HepG2 (cell line): Measurements from ENCODE around the gene RARG. TPM values are rescaled to one million over a fixed set of nuclear protein-coding genes. Genes with fewer than 3 reads are reported as not detected.
A peak's percentile ranks its signal among the peaks of the same experiment; 100 is the strongest.

ENCODE experiments used
- BRCA1 ChIP-seq: sonication (generic); formaldehyde crosslinking; IDR thresholded peaks from 2 replicates; pipeline ENCODE4 v1.4.0; 2020; ENCODE audit warnings: missing genetic modification reagents
- DZIP1 ChIP-seq: sonication (generic); formaldehyde crosslinking; IDR thresholded peaks from 2 replicates; pipeline ENCODE4 v1.5.0; 2020; ENCODE audit warnings: mild to moderate bottlenecking, missing genetic modification reagents
- FOXM1 ChIP-seq: sonication (generic); formaldehyde crosslinking; IDR thresholded peaks from 2 replicates; pipeline ENCODE4 v1.5.0; 2020; ENCODE audit warnings: missing genetic modification reagents
- IKZF4 ChIP-seq: sonication (generic); formaldehyde crosslinking; IDR thresholded peaks from 2 replicates; pipeline ENCODE4 v1.5.1; 2020; ENCODE audit warnings: borderline replicate concordance, mild to moderate bottlenecking, low read depth, missing genetic modification reagents; ENCODE audit errors: not compliant biosample characterization
- MTA1 ChIP-seq: sonication (generic); formaldehyde crosslinking; IDR thresholded peaks from 2 replicates; pipeline ENCODE4 v1.4.0; 2020; ENCODE audit warnings: missing genetic modification reagents, mild to moderate bottlenecking, borderline replicate concordance
- PRPF4 ChIP-seq: fragments of 200-400 bp; formaldehyde crosslinking; IDR thresholded peaks from 2 replicates; pipeline ENCODE4 v1.6.1; 2016; ENCODE audit warnings: low read length, low read depth; ENCODE audit not compliant: poor library complexity, severe bottlenecking
- PTBP1 ChIP-seq: fragments of 200-400 bp; formaldehyde crosslinking; IDR thresholded peaks from 2 replicates; pipeline ENCODE4 v1.6.1; 2018; ENCODE audit warnings: low read length, low read depth; ENCODE audit not compliant: poor library complexity, severe bottlenecking
- RBM22 ChIP-seq: fragments of 200-400 bp; formaldehyde crosslinking; optimal IDR thresholded peaks from 2 replicates; pipeline ENCODE3; 2017; ENCODE audit warnings: mild to moderate bottlenecking, low read length, moderate library complexity
- SMAD9 ChIP-seq: sonication (generic); formaldehyde crosslinking; IDR thresholded peaks from 2 replicates; pipeline ENCODE4 v1.5.1; 2020; ENCODE audit warnings: mild to moderate bottlenecking, missing genetic modification reagents
- SOX13 ChIP-seq, 3 experiments: fragments of 450-650 bp in 1 of 3; sonication (generic) in 1 of 3; formaldehyde crosslinking in 1 of 3; IDR thresholded peaks in 2 of 3; conservative IDR thresholded peaks in 1 of 3; 2 replicates each; pipeline versions ENCODE4 v1.5.0 to v1.6.1; 2016 to 2020; ENCODE audit warnings: antibody characterized with exemption in 1 of 3, mild to moderate bottlenecking in 1 of 3, missing compliant biosample characterization in 1 of 3, missing genetic modification reagents in 1 of 3, moderate library complexity in 1 of 3
- XRCC5 ChIP-seq: fragments of 200-400 bp; formaldehyde crosslinking; optimal IDR thresholded peaks from 2 replicates; pipeline ENCODE3; 2017; ENCODE audit warnings: mild to moderate bottlenecking, low read length
- YEATS4 ChIP-seq: sonication (generic); formaldehyde crosslinking; IDR thresholded peaks from 2 replicates; pipeline ENCODE4 v1.4.0; 2020; ENCODE audit warnings: missing genetic modification reagents, borderline replicate concordance
- ZBTB7A ChIP-seq: sonication (generic); formaldehyde crosslinking; IDR thresholded peaks from 2 replicates; pipeline ENCODE4 v1.8.0; 2022; ENCODE audit warnings: mild to moderate bottlenecking, missing genetic modification reagents
- ZNF101 ChIP-seq: sonication (generic); formaldehyde crosslinking; IDR thresholded peaks from 2 replicates; pipeline ENCODE4 v1.4.0; 2020; ENCODE audit warnings: mild to moderate bottlenecking, low read depth, missing genetic modification reagents, borderline replicate concordance
- ZNF18 ChIP-seq: sonication (generic); formaldehyde crosslinking; IDR thresholded peaks from 2 replicates; pipeline ENCODE4 v1.8.0; 2022; ENCODE audit warnings: mild to moderate bottlenecking, missing genetic modification reagents; ENCODE audit not compliant: insufficient replicate concordance
- ZNF468 ChIP-seq: sonication (generic); formaldehyde crosslinking; IDR thresholded peaks from 2 replicates; pipeline ENCODE4 v1.8.0; 2022; ENCODE audit warnings: mild to moderate bottlenecking, moderate library complexity, missing genetic modification reagents
- ZNF557 ChIP-seq: sonication (generic); formaldehyde crosslinking; IDR thresholded peaks from 2 replicates; pipeline ENCODE4 v1.4.0; 2020; ENCODE audit warnings: missing genetic modification reagents
- ZNF720 ChIP-seq: sonication (generic); formaldehyde crosslinking; IDR thresholded peaks from 2 replicates; pipeline ENCODE4 v1.4.0; 2020; ENCODE audit warnings: missing genetic modification reagents
- ZNF747 ChIP-seq: sonication (generic); formaldehyde crosslinking; IDR thresholded peaks from 2 replicates; pipeline ENCODE4 v1.8.1; 2023; ENCODE audit warnings: missing genetic modification reagents, mild to moderate bottlenecking, borderline replicate concordance
- ZNF770 ChIP-seq: sonication (generic); formaldehyde crosslinking; IDR thresholded peaks from 2 replicates; pipeline ENCODE4 v1.5.0; 2020; ENCODE audit warnings: mild to moderate bottlenecking, missing genetic modification reagents
- ZNF780A ChIP-seq: sonication (generic); formaldehyde crosslinking; IDR thresholded peaks from 2 replicates; pipeline ENCODE4 v1.8.0; 2022; ENCODE audit warnings: mild to moderate bottlenecking, missing genetic modification reagents, moderate library complexity
- polyA plus RNA-seq, 8 experiments: library from polyadenylated mRNA; depleted of rRNA in 3 of 8; stranded (reverse) in 7 of 8; unstranded in 1 of 8; fragments of >200 nt; fragmentation: Illumina TruSeq in 4 of 8; extraction: Trizol in 4 of 8; gene quantifications; 2 replicates each; pipeline versions ENCODE4 v1.2.1 to v1.2.3, GENCODE V29; 2011 to 2016; ENCODE audit warnings: low read depth in 4 of 8, missing spikeins in 1 of 8, mixed read lengths in 1 of 8; ENCODE audit not compliant: insufficient read depth in 1 of 8
- total RNA-seq, 5 experiments: library from RNA; depleted of rRNA; stranded (reverse); fragments of >200 nt; fragmentation: Illumina TruSeq; extraction: Trizol; gene quantifications; 2 replicates each; pipeline ENCODE4 v1.2.3, GENCODE V29; 2016; ENCODE audit warnings: low read depth in 1 of 5
- TF ChIP-seq, protein P1 (sequence below): sonication (generic); formaldehyde crosslinking; IDR thresholded peaks from 2 replicates; pipeline ENCODE4 v1.4.0; 2020; ENCODE audit warnings: mild to moderate bottlenecking, missing genetic modification reagents

Gene RARG
- total and polyA plus RNA-seq, 2 of the 13 experiments (the other 11 are each of a cell fraction or from before 2014, with no cell fraction given) = 0.77 to 1.5 TPM

- TF ChIP-seq ZNF770 (no peak), XRCC5 (peak; percentile 44), ZBTB7A (CRISPR knock-in tag) (peak; percentile 83; the same call in 1 of the 2 replicates), RBM22 (no peak), SMAD9 (CRISPR knock-in tag) (no peak), ZNF720 (no peak), DZIP1 (peak; percentile 41; the same call in 1 of the 2 replicates), ZNF780A (CRISPR knock-in tag) (no peak), ZNF468 (CRISPR knock-in tag) (no peak), PRPF4 (no peak), PTBP1 (no peak), BRCA1 (CRISPR knock-in tag) (no peak), FOXM1 (CRISPR knock-in tag) (no peak), ZNF557 (CRISPR knock-in tag) (no peak), IKZF4 (CRISPR knock-in tag) (no peak), MTA1 (CRISPR knock-in tag) (peak; percentile 20; the same call in 1 of the 2 replicates), ZNF747 (CRISPR knock-in tag) (no peak), SOX13 (IDR thresholded peaks at IDR 0.05) (no peak), SOX13 (CRISPR knock-in tag; conservative IDR thresholded peaks at IDR 0.05 in 1 of 2, IDR thresholded peaks at IDR 0.05 in 1 of 2) (no peak), YEATS4 (no peak), ZNF101 (no peak), ZNF18 (peak; percentile 30)
- TF ChIP-seq, protein P1, sequence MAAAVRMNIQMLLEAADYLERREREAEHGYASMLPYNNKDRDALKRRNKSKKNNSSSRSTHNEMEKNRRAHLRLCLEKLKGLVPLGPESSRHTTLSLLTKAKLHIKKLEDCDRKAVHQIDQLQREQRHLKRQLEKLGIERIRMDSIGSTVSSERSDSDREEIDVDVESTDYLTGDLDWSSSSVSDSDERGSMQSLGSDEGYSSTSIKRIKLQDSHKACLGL (CRISPR knock-in tag) = peak; percentile 2; the same call in 1 of the 2 replicates
These were observed 10.6 kb downstream of the RARG start (continued) for GRCh38 chr12:53221203-53222080.
